GM18858 (cell line): ENCODE data around the gene ANO9.
"Not testable (repeated sequence)": the region's sequence is repeated elsewhere in the genome, so short reads cannot be mapped to it uniquely, and the experiment has no call there.

Experiments
- ATAC-seq: cut with Tn5 transposase; IDR thresholded peaks from one replicate; pipeline ENCODE4 v1.9.1; 2021; ENCODE audit not compliant: unreplicated experiment

The ANO9 gene

DNA sequence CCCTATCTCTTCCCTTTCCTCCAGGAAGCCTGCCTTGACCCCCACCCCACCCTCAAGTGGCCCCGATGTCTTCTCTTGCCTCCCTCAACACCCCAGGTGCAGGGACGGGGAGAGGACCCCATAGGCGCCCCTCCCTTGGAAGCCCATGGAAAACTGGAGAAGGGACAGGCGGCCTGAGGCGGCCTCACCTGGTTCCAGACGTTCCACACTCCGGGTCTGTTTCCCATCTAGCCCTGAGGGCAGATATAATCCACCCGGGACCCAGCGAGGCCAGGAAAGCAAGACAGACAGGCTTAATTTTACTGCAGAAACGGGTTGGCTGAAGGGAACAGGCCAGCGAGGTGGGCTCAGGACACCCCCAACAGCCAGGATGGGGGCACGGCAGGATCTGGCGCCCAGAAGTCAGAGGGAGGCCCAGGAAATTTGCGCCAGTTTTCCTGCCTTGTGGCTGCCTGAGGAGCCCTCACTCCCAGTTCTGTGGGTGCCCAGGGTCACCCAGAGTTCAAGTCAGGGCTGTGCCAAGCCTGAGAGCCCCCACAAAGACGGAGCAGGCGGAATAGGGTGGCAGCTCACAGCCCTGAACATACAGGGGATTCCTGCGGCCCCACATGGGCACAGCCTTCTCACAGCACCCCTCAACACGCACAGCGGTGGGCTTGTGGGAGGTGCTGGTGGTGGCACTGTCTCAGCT is 24.0 kb downstream of the ANO9 start:
- no peak for ATAC-seq

DNA sequence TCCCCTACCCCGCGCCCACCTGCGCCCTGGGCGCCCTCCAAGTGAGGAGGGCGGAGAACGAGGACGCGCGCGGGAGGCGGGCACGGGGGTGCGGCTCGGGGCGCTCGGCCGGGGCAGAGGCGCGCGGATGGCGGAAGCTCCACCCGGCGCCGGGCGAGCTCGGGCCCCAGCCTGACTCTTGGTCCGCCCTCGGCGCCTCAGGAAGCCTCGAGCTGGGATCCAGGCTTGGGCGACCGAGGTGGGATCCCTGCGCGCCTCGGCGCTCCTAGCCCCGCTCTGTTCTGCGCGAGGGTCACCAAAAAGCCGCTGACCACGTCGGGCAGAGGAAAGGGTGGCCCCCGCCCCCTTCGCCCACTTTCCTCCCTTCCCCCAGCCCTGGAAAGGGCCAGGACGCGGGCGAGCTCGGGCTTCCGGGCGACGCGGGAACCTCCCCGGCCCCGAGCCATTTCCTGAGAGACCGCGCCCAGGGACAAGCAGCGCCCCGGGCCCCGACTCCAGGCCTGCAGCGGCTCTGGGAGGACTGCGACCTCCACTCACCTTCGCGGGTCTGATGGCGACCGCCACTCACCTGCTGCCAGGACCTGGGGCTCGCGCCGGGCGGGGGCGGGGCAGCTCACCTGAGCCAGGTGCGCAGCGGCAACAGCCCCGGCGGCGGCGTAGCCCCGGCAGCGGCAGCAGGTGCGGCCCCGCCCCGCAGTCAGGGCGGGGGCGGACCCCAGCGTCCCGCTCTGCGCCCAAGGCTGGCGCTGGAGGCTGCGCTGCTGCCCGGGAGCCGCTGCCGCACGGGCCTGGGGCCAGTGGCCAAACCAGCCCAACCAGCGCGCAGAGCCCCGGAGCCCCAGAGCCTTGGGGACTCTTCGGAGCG is 24.8 kb downstream of the ANO9 start:
- ATAC-seq, result no peak

DNA sequence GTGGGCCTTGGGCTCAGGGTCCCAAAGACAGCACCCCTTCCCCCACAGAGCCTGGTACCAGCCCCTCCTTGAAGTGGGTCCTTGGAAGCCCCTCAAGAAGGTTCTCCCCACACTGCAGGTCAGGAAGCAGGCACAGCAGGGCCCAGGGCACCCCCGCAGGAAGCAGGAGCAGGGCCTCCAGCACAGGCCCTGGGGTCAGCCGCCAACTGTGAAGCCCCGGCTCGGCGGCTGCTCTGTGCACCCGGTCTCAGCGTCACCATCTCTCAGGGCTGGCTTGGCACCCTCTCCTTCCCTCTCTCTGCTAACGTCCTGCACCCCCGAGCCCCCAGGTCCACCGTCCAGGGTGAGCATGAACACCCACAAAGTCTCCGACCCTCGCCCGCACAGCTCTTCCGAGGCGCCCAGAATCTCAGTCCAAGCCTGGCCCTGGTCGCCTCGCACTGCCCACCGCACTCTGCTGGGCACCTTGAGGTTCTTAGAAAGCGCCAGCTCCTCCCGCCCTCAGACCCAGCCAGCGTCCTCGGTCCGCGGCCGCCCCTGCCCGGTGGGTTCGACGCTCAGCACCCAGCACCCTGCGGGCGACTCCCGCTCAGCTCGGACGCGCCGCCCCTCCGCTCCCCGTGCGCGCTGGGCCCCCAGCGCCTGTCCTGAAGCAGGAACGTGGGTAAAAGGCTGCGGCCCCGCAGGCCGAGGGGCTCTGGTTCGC is 25.6 kb downstream of the ANO9 start:
- ATAC-seq, result no peak

DNA sequence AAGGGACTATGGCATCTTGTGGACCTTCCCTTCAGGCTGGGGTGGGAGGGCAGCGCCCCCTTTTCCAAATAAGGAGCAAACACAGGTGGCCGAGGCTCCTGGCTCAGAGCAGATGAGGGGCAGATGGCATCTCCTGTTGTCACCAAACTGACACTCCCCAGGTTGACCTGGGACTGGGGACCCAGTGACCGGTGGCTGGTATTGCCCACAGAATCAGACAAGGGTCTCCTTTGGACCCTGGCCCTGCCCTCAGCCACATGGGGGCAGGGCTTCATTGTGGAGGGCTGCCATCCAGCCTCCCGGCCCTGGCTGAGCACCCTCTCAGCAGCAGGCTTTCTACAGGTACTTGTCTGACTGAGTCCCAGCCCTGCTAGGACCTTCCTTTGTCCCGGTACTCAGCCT is 26.2 kb downstream of the ANO9 start:
- no peak for ATAC-seq

DNA sequence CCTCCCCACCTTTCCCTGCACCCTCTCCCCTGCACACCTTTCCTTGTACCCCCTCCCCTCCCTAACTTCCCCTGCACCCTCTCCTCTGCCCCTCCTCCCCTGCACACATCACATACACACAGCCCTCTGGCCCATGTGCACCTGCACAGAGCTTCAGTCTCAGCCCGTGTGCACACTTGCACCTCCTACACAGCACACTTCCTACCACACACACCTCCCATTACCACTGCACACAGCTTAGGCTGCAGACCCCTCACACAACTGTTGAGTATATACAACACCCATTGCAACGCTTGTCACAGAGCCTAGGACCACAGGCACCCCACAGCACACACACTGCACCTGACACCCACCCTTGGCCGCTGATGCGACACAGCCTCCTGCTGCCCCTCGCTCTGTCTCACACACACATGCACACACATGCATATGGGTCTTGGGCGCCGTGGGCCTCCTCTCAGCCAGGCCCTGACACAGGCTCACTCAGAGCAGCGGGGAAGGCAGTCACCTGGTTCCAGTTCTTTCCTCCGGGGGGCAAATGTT is 27.4 kb downstream of the ANO9 start:
- ATAC-seq, result no peak

DNA sequence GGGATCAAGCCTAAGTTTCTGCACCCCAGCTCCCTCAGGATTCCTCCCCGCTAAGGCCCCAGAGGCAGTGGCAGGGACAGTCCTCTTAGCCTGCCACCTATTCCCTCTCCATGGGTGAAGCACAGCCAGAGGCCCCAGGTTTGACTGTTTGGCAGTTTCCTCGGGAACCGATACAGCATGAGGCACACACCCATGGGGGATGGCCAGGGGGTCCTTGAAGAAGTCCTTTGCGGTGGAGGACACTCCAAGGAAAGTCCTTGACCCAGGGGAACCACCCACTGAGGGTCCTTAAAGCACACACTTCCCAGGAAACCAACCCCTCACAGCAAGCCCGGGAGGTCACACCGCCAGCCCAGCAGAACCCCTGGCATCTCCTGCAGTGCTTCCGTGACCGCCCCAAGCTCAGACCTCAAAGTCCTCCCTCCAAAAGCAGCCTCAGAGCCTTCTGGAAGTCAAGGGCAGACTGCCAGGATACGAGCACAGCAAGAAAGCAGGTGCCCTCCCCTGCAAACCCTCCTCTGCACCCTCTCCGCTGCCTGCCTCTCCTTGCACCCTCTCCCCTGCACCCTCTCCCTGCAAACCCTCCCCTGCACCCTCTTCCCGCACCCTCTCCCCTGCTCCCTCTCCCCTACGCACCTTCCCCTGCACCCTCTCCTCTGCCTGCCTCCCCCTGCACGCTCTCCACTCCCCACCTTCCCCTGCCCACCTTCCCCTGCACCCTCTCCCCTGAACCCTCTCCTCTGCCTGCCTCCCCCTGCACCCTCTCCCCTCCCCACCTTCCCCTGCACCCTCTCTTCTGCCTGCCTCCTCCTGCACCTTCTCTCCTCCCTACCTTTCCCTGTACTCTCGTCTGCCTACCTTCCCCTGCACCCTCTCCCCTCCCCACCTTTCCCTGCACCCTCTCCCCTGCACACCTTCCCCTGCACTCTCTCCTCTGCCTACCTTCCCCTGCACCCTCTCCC is 28.4 kb downstream of the ANO9 start:
- no peak for ATAC-seq

DNA sequence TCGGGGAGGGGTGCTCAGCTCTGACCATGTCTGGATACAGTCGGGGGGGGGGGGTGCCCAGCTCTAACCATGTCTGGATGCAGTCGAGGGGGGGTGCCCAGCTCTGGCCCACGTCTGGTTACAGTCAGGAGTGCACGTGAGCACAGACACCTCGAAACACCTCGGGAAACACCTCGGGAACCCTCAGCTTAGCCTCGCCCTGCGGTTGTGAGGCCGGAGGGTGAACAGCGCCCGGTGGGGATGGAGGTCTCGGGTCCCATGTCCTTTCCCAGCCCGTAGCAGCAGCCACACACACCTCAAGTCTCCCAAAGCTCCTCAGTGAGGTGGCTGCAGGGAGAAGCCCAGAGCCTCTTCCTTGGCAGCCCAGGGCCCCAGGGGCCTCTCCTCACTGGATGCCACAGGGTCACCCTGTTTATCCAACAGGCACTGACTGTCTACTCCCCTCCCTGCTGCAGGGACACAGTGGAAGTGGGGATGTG is 29.1 kb downstream of the ANO9 start:
- no peak for ATAC-seq

DNA sequence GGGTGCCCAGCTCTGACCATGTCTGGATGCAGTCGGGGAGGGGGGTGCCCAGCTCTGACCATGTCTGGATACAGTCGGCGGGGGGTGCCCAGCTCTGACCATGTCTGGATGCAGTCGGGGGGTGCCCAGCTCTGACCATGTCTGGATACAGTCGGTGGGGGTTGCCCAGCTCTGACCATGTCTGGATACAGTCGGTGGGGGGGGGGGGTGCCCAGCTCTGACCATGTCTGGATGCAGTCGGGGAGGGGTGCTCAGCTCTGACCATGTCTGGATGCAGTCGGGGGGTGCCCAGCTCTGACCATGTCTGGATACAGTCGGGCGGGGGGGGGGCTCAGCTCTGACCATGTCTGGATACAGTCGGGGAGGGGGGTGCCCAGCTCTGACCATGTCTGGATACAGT is 30.3 kb downstream of the ANO9 start:
- not testable (repeated sequence) for ATAC-seq

DNA sequence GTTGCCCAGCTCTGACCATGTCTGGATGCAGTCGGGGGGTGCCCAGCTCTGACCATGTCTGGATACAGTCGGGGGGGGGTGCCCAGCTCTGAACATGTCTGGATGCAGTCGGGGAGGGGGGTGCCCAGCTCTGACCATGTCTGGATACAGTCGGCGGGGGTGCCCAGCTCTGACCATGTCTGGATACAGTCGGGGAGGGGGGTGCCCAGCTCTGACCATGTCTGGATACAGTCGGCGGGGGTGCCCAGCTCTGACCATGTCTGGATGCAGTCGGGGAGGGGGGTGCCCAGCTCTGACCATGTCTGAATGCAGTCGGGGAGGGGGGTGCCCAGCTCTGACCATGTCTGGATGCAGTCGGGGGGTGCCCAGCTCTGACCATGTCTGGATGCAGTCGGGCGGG is 31.1 kb downstream of the ANO9 start:
- not testable (repeated sequence) for ATAC-seq

DNA sequence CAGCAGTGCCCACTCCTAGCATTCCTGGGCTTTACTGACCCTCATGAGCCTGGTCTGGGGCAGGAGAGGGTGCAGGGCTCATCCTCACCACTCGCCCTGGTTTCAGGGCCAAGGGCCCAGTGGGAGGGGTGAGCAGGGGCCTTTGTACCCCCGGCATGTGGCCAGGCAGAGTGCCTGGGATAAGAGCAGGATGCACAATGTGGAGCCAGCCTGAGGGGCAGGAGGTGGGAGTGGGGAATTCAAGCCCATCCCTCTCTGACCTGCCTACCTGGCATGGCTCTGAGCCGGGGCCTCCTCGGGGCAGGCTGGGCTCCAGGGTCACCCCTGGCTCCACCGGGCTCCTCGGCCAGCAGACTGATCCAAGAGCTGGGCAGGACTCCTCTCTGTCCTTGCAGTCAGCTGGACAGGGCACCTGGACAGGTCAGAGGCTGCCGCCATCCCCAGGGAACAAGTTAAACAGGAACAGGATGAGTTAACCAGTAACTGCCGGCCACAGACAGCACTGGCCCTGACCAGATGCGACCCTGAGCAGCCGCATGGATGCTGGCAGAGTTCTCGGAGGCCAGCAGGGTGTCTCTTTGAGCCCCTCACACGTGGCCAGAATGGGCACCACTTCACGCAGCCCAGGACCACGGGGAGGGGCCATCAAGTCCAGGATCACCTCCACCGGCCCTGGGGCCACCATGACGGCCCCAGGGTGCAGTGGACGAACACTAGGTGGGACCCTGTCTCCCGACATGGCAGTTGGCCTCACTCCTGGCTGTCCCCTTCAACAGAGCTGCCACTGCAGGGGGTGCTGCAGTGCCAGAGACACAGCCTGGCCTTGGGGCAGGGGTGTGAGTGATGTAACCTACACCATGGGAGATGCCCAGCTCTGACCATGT is 32.0 kb downstream of the ANO9 start:
- ATAC-seq, result no peak

DNA sequence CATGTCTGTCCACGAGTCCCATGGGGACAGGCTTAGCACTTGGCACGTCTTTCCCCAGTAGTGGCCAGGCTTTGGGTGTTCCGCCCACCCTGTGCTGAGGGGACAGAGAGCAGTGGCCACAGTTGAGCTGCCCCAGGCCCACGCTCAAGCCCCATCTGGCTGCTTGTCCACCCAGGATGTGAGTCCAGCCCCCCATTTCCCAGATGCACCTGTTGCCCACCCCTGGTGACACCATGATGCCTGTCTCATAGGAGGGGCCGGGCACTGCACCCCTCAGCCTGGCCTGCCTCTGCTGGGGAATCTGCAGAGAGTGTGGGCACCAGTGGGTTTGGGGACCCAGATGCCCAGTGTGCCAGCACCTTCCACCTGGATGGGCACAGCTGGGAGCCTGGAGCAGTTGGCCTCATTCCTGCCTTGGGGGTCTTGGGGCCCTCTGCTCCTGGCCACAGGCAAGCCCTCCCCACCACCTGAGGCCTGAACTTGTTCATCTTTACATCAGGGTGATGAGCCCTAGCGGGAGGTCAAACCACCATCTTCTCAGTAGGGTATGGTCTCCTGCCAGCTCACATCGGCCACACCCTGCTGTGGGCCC is 32.7 kb downstream of the ANO9 start:
- ATAC-seq, result no peak

DNA sequence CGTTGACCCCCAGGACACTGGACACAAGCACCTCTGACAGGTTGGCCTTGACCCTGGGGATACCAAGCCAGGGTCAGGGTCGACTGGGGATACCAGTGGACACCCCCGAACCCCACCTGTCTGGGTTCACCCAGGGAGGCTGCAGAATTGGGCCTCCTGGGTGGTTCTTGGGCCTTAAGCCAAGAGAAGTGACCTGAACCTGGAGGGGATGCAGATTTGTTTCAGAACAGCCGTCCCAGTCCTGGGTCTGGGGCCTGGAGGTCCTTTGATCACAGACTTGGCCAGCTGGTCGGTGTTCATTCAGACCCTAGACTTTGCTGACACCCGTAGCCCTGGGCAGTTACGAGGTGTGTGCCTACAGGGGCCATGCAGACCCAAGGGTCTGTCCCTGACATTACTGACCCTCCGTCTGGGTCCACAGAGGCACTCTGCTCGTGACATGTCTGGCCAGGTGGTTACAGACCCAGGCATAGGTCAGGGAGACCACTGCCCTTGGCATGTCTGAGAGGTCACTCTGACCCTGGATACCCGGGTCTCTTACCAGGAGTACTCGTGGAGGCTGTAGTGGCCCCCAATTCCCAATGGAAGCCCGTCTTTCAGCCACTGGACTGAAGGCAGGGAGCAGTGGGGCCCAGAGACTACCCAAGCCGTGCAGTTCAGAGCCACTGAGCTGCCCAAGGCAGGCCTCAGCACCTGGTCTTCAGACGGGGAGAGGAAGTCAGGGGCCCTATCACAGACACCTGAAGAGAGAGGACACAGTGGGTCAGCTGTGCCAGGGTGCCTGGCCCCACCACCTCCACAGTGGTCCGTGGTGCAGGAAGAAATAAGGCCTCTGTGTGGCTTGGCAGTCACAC is 33.4 kb downstream of the ANO9 start:
- no peak for ATAC-seq

DNA sequence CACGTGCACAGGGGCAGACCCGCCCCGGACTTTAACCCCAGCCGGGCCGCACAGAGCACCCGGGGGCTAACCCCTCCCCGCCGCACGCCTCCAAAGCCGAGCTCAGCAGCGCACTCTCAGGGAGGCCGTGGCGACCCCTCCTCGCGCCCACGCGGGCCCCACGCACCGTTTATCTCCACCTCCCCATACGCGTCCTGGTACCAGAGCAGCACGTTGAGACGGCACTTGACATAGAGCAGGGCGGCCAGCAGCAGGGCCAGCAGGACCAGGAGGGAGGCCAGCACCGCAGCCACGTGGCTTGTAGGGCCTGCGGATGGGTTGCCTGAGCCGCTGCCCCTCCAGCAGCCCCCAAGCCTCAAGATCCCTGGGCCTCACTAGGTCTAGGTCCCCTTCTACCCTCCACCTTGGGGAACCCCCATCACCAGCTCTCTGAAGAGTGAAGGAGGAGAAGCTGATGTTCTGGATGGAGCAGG is 34.1 kb downstream of the ANO9 start:
- no peak for ATAC-seq

DNA sequence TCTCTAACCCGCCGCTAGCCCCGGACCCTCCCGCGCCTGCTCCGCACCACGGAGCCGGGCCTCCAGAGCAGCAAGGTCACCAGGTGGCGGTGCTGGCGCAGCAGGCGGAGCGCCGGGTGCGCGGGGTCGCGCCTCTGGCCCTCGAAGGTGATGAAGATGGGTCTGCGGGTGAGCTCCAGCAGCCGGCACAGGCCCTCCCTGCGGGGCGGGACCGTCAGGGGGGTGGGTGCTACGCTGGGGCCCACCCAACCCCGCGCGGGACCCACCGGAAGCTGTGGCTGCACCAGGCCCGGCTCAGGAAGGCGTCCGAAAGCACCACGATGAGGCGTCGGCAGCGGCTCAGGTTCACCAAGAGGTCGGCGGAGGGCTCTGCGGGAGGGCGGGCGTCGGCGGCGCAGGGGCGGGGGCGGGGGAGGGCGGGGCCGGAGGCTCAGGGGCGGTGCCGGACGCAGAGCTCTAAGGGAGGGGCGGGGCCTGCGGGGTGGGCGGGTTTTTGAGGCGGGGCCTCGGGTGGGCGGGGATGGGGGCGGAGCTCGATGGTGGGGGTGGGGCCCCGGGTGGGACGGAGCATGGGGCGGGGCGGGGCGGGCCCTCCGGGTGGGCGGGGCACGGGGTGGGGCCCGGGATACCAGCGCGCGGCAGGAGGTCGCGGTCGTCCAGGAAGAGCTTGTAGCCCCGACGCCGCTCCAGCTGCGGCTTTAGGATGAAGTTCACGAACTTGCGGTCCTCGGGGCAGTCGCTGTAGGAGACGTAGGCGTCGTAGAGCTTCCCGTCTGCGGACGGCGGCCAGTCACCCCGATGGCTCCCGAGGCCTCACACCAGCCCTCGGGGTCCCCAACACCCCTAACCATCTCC is 34.8 kb downstream of the ANO9 start:
- peak; percentile 43 for ATAC-seq

DNA sequence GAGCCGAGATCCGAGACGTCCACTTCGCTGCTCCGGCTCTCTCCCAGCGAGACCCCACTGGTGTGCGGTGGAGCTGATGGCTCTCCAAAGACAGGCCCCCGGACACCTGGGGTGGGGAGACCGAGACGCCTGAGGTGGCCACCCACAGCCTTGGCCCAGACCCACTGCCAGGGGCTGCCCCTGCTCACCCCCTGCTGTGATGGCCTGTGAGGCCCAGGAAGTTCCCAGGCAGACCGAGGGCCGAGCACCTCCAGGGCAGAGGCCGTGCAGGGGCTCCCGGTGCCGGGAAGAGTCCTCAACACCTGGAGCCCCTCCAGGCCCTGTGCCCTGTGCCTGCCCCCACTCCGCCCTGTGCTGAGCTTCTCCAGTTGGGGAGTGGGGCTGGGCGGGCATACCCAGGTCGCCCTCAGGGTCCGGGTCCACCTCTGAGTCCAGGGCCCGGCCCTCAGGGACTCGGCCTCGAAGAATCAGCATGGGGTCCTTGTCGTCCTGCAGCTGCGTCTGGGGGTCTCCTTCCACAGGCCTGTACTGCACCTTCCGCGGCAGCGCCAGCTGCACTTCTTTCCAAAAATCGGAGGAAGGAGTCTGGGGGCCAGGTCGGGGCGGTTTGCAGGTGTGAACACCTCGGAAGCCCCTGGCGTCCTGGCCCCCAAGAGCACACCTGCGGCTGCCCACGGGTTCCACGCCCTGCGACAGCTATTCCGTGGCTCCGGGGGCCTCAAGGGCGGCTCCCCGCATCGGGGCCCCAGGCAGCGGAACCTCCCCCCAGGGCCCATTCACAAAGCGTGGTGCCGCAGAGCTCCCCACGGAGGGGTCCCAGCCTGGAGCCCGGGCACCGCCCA is 35.6 kb downstream of the ANO9 start:
- no peak for ATAC-seq

DNA sequence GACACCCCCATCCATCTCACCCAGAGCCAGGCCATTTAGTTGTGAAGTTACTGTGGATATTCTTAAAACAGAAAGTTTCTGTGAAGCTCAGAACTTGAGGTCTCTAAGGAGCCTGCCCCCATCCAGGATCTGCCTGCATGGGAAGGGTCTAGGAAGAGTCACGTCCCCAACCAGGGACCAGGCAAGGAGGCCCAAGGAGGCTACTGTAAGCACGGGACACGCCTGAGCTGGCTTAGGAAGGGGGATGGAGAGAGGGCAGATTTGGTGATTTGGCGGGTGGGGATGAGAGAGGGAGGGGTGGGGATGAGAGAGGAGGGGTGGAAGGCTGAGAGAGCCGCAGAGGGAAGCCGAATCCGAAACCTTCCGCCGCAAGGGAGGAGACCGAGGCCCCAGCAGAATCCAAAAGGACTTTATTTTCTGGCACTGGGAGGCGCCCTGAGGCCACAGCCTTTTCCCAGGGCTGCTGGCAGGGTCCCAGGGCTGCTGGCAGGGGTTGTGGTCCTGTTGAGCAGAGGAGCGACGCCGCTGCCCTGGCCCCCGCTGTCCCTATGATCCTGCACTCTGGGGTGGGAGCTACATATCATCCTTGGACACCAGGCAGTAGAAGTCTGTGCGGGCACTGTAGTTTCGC is 36.4 kb downstream of the ANO9 start:
- no peak for ATAC-seq
